GM23338 (cell line): ENCODE results near the gene TBC1D5. TPM values are rescaled to one million over a fixed set of nuclear protein-coding genes. Genes with fewer than 3 reads are reported as not detected.

ENCODE experiments used
- ATAC-seq: fragments of 200-7000 bp; cut with Tn5 transposase; 3 replicates; pipeline ENCODE4 v1.9.1; 2020
- DNase-seq: peaks from one replicate; pipeline ENCODE4 v3.0.0-alpha.2; 2015; ENCODE audit warnings: low spot score
- H2AFZ ChIP-seq: fragments of 200-600 bp; sonication (generic); 2 replicates; pipeline ENCODE4 v1.8.0; 2016; ENCODE audit warnings: antibody characterized with exemption, mild to moderate bottlenecking, moderate library complexity
- H3F3A ChIP-seq: fragments of 200-600 bp; sonication (generic); replicated peaks from 2 replicates; pipeline ENCODE4 v1.8.0; 2017; ENCODE audit warnings: antibody characterized with exemption, mixed run types, low read depth
- H3K27ac ChIP-seq: fragments of 200-600 bp; sonication (generic); 2 replicates; pipeline ENCODE4 v1.6.1; 2016; ENCODE audit warnings: low read depth
- H3K27me3 ChIP-seq: fragments of 200-600 bp; sonication (generic); 2 replicates; pipeline ENCODE4 v1.8.0; 2016; ENCODE audit warnings: mild to moderate bottlenecking, mixed run types, moderate library complexity; ENCODE audit not compliant: insufficient read depth
- H3K36me3 ChIP-seq: fragments of 200-600 bp; sonication (generic); 2 replicates; pipeline ENCODE4 v1.8.0; 2016; ENCODE audit warnings: mild to moderate bottlenecking; ENCODE audit not compliant: insufficient read depth
- H3K4me1 ChIP-seq: fragments of 200-600 bp; sonication (generic); 2 replicates; pipeline ENCODE4 v1.8.0; 2016; ENCODE audit warnings: mild to moderate bottlenecking, moderate library complexity; ENCODE audit not compliant: insufficient read depth
- H3K4me2 ChIP-seq: fragments of 200-600 bp; sonication (generic); 2 replicates; pipeline ENCODE4 v1.7.1; 2017; ENCODE audit warnings: mixed run types
- H3K4me3 ChIP-seq: fragments of 200-600 bp; sonication (generic); 2 replicates; pipeline ENCODE4 v1.6.1; 2016; ENCODE audit warnings: mixed run types
- H3K79me2 ChIP-seq: fragments of 200-600 bp; sonication (generic); replicated peaks from 2 replicates; pipeline ENCODE4 v1.8.0; 2017; ENCODE audit warnings: mild to moderate bottlenecking; ENCODE audit not compliant: insufficient read depth
- H3K9me2 ChIP-seq: fragments of 200-600 bp; sonication (generic); 2 replicates; pipeline ENCODE4 v1.8.0; 2017; ENCODE audit not compliant: insufficient read depth
- H4K20me1 ChIP-seq: fragments of 200-600 bp; sonication (generic); replicated peaks from 2 replicates; pipeline ENCODE4 v1.8.0; 2017; ENCODE audit warnings: mild to moderate bottlenecking; ENCODE audit not compliant: insufficient read depth
- H3K27ac Mint-ChIP-seq: 2 replicates; pipeline ENCODE4 v1.8.0; 2020; ENCODE audit warnings: inconsistent platforms, mild to moderate bottlenecking, moderate library complexity, mixed read lengths
- H3K27me3 Mint-ChIP-seq: 3 replicates; pipeline ENCODE4 v1.8.0; 2022; ENCODE audit warnings: low read depth, mild to moderate bottlenecking, moderate library complexity, mixed read lengths, inconsistent platforms; ENCODE audit not compliant: insufficient read depth, poor library complexity
- H3K36me3 Mint-ChIP-seq: 3 replicates; pipeline ENCODE4 v1.8.0; 2021; ENCODE audit warnings: low read depth, mild to moderate bottlenecking, inconsistent platforms, moderate library complexity, mixed read lengths
- H3K4me1 Mint-ChIP-seq: 3 replicates; pipeline ENCODE4 v1.8.0; 2020; ENCODE audit warnings: mild to moderate bottlenecking, inconsistent platforms, mixed read lengths
- H3K4me3 Mint-ChIP-seq: 3 replicates; pipeline ENCODE4 v1.8.0; 2021; ENCODE audit warnings: moderate library complexity, mild to moderate bottlenecking, inconsistent platforms, mixed read lengths
- H3K9me3 Mint-ChIP-seq: 3 replicates; pipeline ENCODE4 v1.8.0; 2020; ENCODE audit warnings: moderate library complexity, mild to moderate bottlenecking, inconsistent platforms, mixed read lengths
- CREB1 ChIP-seq: fragments of 250-450 bp; sonication (Bioruptor Pico); IDR thresholded peaks from 2 replicates; pipeline ENCODE4 v1.5.0; 2020; ENCODE audit warnings: low read depth, mild to moderate bottlenecking, moderate library complexity
- CTCF ChIP-seq, 2 experiments: fragments of 200-600 bp in 1 of 2; sonication (generic) in 1 of 2; conservative IDR thresholded peaks; 2 replicates each; pipeline versions ENCODE4 v1.5.1 to v1.6.1; 2016 to 2017; ENCODE audit warnings: antibody characterized with exemption in 2 of 2, low read depth in 2 of 2, mild to moderate bottlenecking in 2 of 2, moderate library complexity in 1 of 2
- ETS1 ChIP-seq: IDR thresholded peaks from 2 replicates; pipeline ENCODE4 v1.6.1; 2016; ENCODE audit warnings: antibody characterized with exemption
- EZH2phosphoT487 ChIP-seq: fragments of 200-600 bp; sonication (generic); IDR thresholded peaks from one replicate; pipeline ENCODE4 v1.8.1; 2018; ENCODE audit warnings: antibody characterized with exemption; ENCODE audit not compliant: unreplicated experiment
- JUNB ChIP-seq: IDR thresholded peaks from one replicate; pipeline ENCODE4 v1.6.1; 2016; ENCODE audit warnings: antibody characterized with exemption; ENCODE audit not compliant: unreplicated experiment
- NANOG ChIP-seq: IDR thresholded peaks from 2 replicates; pipeline ENCODE4 v1.6.1; 2016; ENCODE audit warnings: antibody characterized with exemption, borderline replicate concordance
- POLR2AphosphoS5 ChIP-seq: IDR thresholded peaks from 2 replicates; pipeline ENCODE4 v1.6.1; 2016; ENCODE audit warnings: antibody characterized with exemption, low read depth
- REST ChIP-seq: IDR thresholded peaks from one replicate; pipeline ENCODE4 v1.6.1; 2018; ENCODE audit warnings: antibody characterized with exemption; ENCODE audit not compliant: unreplicated experiment
- STAT1 ChIP-seq: IDR thresholded peaks from one replicate; pipeline ENCODE4 v1.6.1; 2016; ENCODE audit warnings: antibody characterized with exemption; ENCODE audit not compliant: unreplicated experiment
- ZNF114 ChIP-seq: fragments of 250-450 bp; sonication (Bioruptor Pico); IDR thresholded peaks from 2 replicates; pipeline ENCODE4 v1.5.0; 2020; ENCODE audit warnings: mild to moderate bottlenecking, moderate library complexity
- ZNF331 ChIP-seq: fragments of 250-450 bp; sonication (Bioruptor Pico); IDR thresholded peaks from 2 replicates; pipeline ENCODE4 v1.5.0; 2020; ENCODE audit warnings: low read depth, mild to moderate bottlenecking, moderate library complexity
- polyA plus RNA-seq: library from polyadenylated mRNA; unstranded; fragments of >200 nt; fragmentation: Nextera tagmentation; extraction: Ambion mirVana; gene quantifications from 2 replicates; pipeline ENCODE4 v1.2.1, GENCODE V29; 2016
- total RNA-seq: library from RNA; depleted of rRNA; stranded (reverse); fragments of >200 nt; shearing (Covaris generic); gene quantifications from 2 replicates; pipeline ENCODE4 v1.2.3, GENCODE V29; 2014

TBC1D5 gene
- total and polyA plus RNA-seq, 2 experiments from 2014 or later, result 21.8 to 48.1 TPM

- H3K4me3 Mint-ChIP-seq, result no peak overlapping the region
- H3K36me3 Mint-ChIP-seq, result no peaks in the 10 kb centered on the region
- H3K9me2 ChIP-seq, result peaks cover 10% of the 10 kb centered on the region
- TF ChIP-seq CTCF (conservative IDR thresholded peaks at IDR 0.05; ENCODE audit: low read depth in 2 of 2), result no peak
- TF ChIP-seq POLR2AphosphoS5, result no peak
- TF ChIP-seq STAT1, result no peak
- no peak for TF ChIP-seq REST
- TF ChIP-seq JUNB, result no peak
- no peak for TF ChIP-seq ETS1
- H4K20me1 ChIP-seq, result no peaks in the 10 kb centered on the region
- no peak for DNase-seq
- no peaks in the 10 kb centered on the region for H3F3A ChIP-seq
- H3K9me3 Mint-ChIP-seq, result peaks cover 2% of the 10 kb centered on the region; the same call in 2 of the 3 replicates
- H3K36me3 ChIP-seq, result no peaks in the 10 kb centered on the region
- no peak overlapping the region for H3K4me3 ChIP-seq
- no peak overlapping the region for H3K27ac Mint-ChIP-seq
- H3K4me1 Mint-ChIP-seq, result no peaks in the 10 kb centered on the region
- H3K4me1 ChIP-seq, result no peaks in the 10 kb centered on the region
- no peaks in the 10 kb centered on the region for H3K27me3 ChIP-seq
- no peak for ATAC-seq
- no peak overlapping the region for H2AFZ ChIP-seq
- H3K27me3 Mint-ChIP-seq, result peaks cover 3% of the 10 kb centered on the region
- no peak overlapping the region for H3K27ac ChIP-seq
- no peaks in the 10 kb centered on the region for H3K79me2 ChIP-seq
- no peak overlapping the region for H3K4me2 ChIP-seq
Observed at GRCh38 chr3:17122758-17123157, 619.7 kb downstream of the TBC1D5 start.

- Histone ChIP-seq H3K27ac (no peak overlapping the region), H3K4me2 (no peak overlapping the region), H2AFZ (no peak overlapping the region), H3K4me1 (no peaks in the 10 kb centered on the region), H3K36me3 (no peaks in the 10 kb centered on the region), H3K79me2 (no peaks in the 10 kb centered on the region), H3K9me2 (peaks cover 10% of the 10 kb centered on the region), H3K4me3 (no peak overlapping the region), H4K20me1 (no peaks in the 10 kb centered on the region), H3F3A (no peaks in the 10 kb centered on the region), H3K27me3 (no peaks in the 10 kb centered on the region)
- DNase-seq (no peak), ATAC-seq (no peak)
- Mint-ChIP-seq H3K9me3 (no peaks in the 10 kb centered on the region; the same call in none of the 3 replicates), H3K27me3 (peaks cover 3% of the 10 kb centered on the region), H3K27ac (no peak overlapping the region), H3K4me1 (no peaks in the 10 kb centered on the region), H3K36me3 (no peaks in the 10 kb centered on the region; the same call in 2 of the 3 replicates), H3K4me3 (no peak overlapping the region)
- TF ChIP-seq POLR2AphosphoS5, result no peak
- no peak for TF ChIP-seq ETS1
- no peak for TF ChIP-seq ZNF114 (CRISPR knock-in tag)
- TF ChIP-seq CTCF (conservative IDR thresholded peaks at IDR 0.05; ENCODE audit: low read depth in 2 of 2), result no peak
- no peak for TF ChIP-seq NANOG
- TF ChIP-seq CREB1, result no peak
- no peak for TF ChIP-seq ZNF331
- no peak for TF ChIP-seq EZH2phosphoT487
- TF ChIP-seq REST, result no peak
Observed at GRCh38 chr3:17121336-17121735, 621.1 kb downstream of the TBC1D5 start.
